Glutamatergic neuron (in vitro differentiated cells): ENCODE results near the gene WDR49. TPM values are rescaled to one million over a fixed set of nuclear protein-coding genes. Genes with fewer than 3 reads are reported as not detected.

ENCODE experiments used
- DNase-seq: peaks from one replicate; pipeline ENCODE4 v3.0.0; 2022
- H3K27ac Mint-ChIP-seq: one replicate; pipeline ENCODE4 v1.8.0; 2020; ENCODE audit warnings: mild to moderate bottlenecking, mixed read lengths, inconsistent platforms; ENCODE audit not compliant: unreplicated experiment
- H3K27me3 Mint-ChIP-seq: one replicate; pipeline ENCODE4 v1.8.0; 2020; ENCODE audit warnings: mild to moderate bottlenecking, moderate library complexity, mixed read lengths, inconsistent platforms; ENCODE audit not compliant: unreplicated experiment
- H3K36me3 Mint-ChIP-seq: one replicate; pipeline ENCODE4 v1.8.0; 2020; ENCODE audit warnings: mild to moderate bottlenecking, mixed read lengths, inconsistent platforms; ENCODE audit not compliant: unreplicated experiment
- H3K4me1 Mint-ChIP-seq: one replicate; pipeline ENCODE4 v1.8.0; 2020; ENCODE audit warnings: mild to moderate bottlenecking, low read depth, mixed read lengths, inconsistent platforms; ENCODE audit not compliant: unreplicated experiment
- H3K4me3 Mint-ChIP-seq: one replicate; pipeline ENCODE4 v1.8.0; 2020; ENCODE audit warnings: mild to moderate bottlenecking, mixed read lengths, inconsistent platforms; ENCODE audit not compliant: unreplicated experiment
- H3K9me3 Mint-ChIP-seq: one replicate; pipeline ENCODE4 v1.8.0; 2020; ENCODE audit warnings: mild to moderate bottlenecking, moderate library complexity, mixed read lengths, inconsistent platforms; ENCODE audit not compliant: unreplicated experiment
- CTCF ChIP-seq: fragments of 200-600 bp; sonication (generic); IDR thresholded peaks from one replicate; pipeline ENCODE4 v1.5.0; 2021; ENCODE audit not compliant: partially characterized antibody, unreplicated experiment
- long read RNA-seq: library from polyadenylated mRNA; unstranded; transcript quantifications from one replicate; pipeline ENCODE4 v2.0.0, GENCODE V29; 2020; ENCODE audit not compliant: unreplicated experiment
- total RNA-seq: library from RNA; stranded (reverse); fragmentation: NEBNext Ultra II Directional; extraction: Animal tissue kit (Norgen Biotek cat#: 25700); gene quantifications from one replicate; pipeline ENCODE4 v1.2.1, GENCODE V29; 2021; ENCODE audit not compliant: unreplicated experiment

WDR49 gene
- total RNA-seq, result 0.76 TPM
- long read RNA-seq, result 0 reads

GRCh38 chr3:167653760-167654159, at the start of gene WDR49:
Gene WDR49, minus strand, starts transcription at chr3:167653942. Its CDS starts 517 bp downstream, at chr3:167653425.
- no peak for DNase-seq
- Mint-ChIP-seq H3K9me3 (no peaks in the 10 kb centered on the region), H3K27ac (no peak within 1 kb of the TSS), H3K27me3 (no peaks in the 10 kb centered on the region), H3K4me1 (no peaks in the 10 kb centered on the region), H3K36me3 (no peaks in the 10 kb centered on the region), H3K4me3 (no peak within 1 kb of the TSS)
- no peak for TF ChIP-seq CTCF

- Mint-ChIP-seq H3K27ac (no peak overlapping the region), H3K27me3 (no peaks in the 10 kb centered on the region), H3K36me3 (no peaks in the 10 kb centered on the region), H3K4me1 (no peaks in the 10 kb centered on the region), H3K4me3 (no peak overlapping the region), H3K9me3 (no peaks in the 10 kb centered on the region)
- TF ChIP-seq CTCF, result no peak
- DNase-seq, result no peak
These were observed 47.2 kb upstream of the WDR49 start for GRCh38 chr3:167700926-167701325.

GRCh38 chr3:167700046-167700445, 46.3 kb upstream of the WDR49 start:
- no peaks in the 10 kb centered on the region for H3K27me3 Mint-ChIP-seq
- TF ChIP-seq CTCF, result no peak
- no peak overlapping the region for H3K4me3 Mint-ChIP-seq
- H3K36me3 Mint-ChIP-seq, result no peaks in the 10 kb centered on the region
- H3K4me1 Mint-ChIP-seq, result no peaks in the 10 kb centered on the region
- no peak for DNase-seq
- no peaks in the 10 kb centered on the region for H3K9me3 Mint-ChIP-seq
- H3K27ac Mint-ChIP-seq, result no peak overlapping the region

GRCh38 chr3:167694121-167694520, 40.4 kb upstream of the WDR49 start:
- Mint-ChIP-seq H3K9me3 (no peaks in the 10 kb centered on the region), H3K27ac (no peak overlapping the region), H3K4me3 (no peak overlapping the region), H3K4me1 (no peaks in the 10 kb centered on the region), H3K27me3 (no peaks in the 10 kb centered on the region), H3K36me3 (no peaks in the 10 kb centered on the region)
- no peak for TF ChIP-seq CTCF
- no peak for DNase-seq

DNA sequence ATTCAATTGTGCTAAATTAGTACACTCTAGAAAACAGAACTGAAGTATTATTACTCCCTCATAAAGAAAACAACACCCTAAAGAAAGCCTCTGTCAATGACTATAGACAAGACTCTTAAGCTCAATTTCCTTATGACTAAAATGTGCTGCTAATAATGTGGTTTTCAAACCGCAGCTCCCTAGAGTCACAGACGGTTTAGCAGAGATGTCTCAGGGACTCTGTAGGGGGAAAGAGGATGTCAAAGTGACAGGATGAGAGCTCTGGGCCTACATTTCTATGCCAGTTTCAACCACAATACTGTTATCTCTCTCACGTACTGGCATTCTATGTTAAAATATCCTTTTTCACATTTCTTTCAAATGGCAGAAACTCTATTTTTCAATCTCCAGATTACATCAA, 37.6 kb upstream of the WDR49 start:
- Mint-ChIP-seq H3K36me3 (no peaks in the 10 kb centered on the region), H3K4me3 (no peak overlapping the region), H3K4me1 (no peaks in the 10 kb centered on the region), H3K9me3 (no peaks in the 10 kb centered on the region), H3K27me3 (no peaks in the 10 kb centered on the region), H3K27ac (no peak overlapping the region)
- no peak for TF ChIP-seq CTCF
- no peak for DNase-seq
